GM12891 (cell line): ENCODE data around the gene SRPX2.

ENCODE experiments used
- POLR2A ChIP-seq: IDR thresholded peaks from 2 replicates; pipeline ENCODE4 v1.6.1; 2011; ENCODE audit warnings: low read depth, low read length, control low read depth
- POLR2AphosphoS5 ChIP-seq: IDR thresholded peaks from 2 replicates; pipeline ENCODE4 v1.6.1; 2011; ENCODE audit warnings: low read depth, low read length, control low read depth
- POU2F2 ChIP-seq: IDR thresholded peaks from 2 replicates; pipeline ENCODE4 v1.6.1; 2011; ENCODE audit warnings: low read depth, mild to moderate bottlenecking, control low read depth, low read length, moderate library complexity
- SPI1 ChIP-seq: IDR thresholded peaks from 2 replicates; pipeline ENCODE4 v1.6.1; 2011; ENCODE audit warnings: low read depth, low read length, control low read depth
- TAF1 ChIP-seq: IDR thresholded peaks from 2 replicates; pipeline ENCODE4 v1.6.1; 2011; ENCODE audit warnings: low read depth, low read length, control low read depth

GRCh38 chrX:100636321-100636991 is 7.5 kb upstream of the SRPX2 start, which contains the start of gene TSPAN6:
- TF ChIP-seq POLR2A: no peak
- TF ChIP-seq SPI1: no peak
- no peak for TF ChIP-seq POLR2AphosphoS5
- no peak for TF ChIP-seq TAF1
- no peak for TF ChIP-seq POU2F2
